Femur (tissue), 1 donor: ENCODE measurements around the gene SLC35G6.

ENCODE experiments used
- DNase-seq: peaks from one replicate; pipeline ENCODE4 v3.0.0-alpha.2; 2017

The SLC35G6 gene

GRCh38 chr17:7508145-7508544 is 26.9 kb downstream of the SLC35G6 start:
- no peak for DNase-seq

- no peak for DNase-seq
These were observed 27.6 kb downstream of the SLC35G6 start for GRCh38 chr17:7508846-7509245.

- DNase-seq: no peak
These were observed 28.7 kb downstream of the SLC35G6 start for GRCh38 chr17:7509937-7510336.

GRCh38 chr17:7511108-7511507 is 29.9 kb downstream of the SLC35G6 start:
- DNase-seq: no peak

- no peak for DNase-seq
These were observed 30.9 kb downstream of the SLC35G6 start for GRCh38 chr17:7512105-7512504.

GRCh38 chr17:7512824-7513540 is 31.7 kb downstream of the SLC35G6 start:
- no peak for DNase-seq

- DNase-seq: no peak
These were observed 32.7 kb downstream of the SLC35G6 start for GRCh38 chr17:7513850-7514419.

- no peak for DNase-seq
These were observed 34.8 kb downstream of the SLC35G6 start for GRCh38 chr17:7515911-7516610.

- DNase-seq: no peak
These were observed 41.8 kb downstream of the SLC35G6 start for GRCh38 chr17:7523033-7523432.

GRCh38 chr17:7528842-7529241 is 47.6 kb downstream of the SLC35G6 start:
- DNase-seq: no peak

GRCh38 chr17:7530023-7530900 is 49.0 kb downstream of the SLC35G6 start:
- DNase-seq: no peak
